Pons (tissue), 1 donor: Measurements from ENCODE around the gene RPS16.

Experiments
- DNase-seq: peaks from one replicate; pipeline ENCODE4 v3.0.0-alpha.2; 2016; ENCODE audit warnings: low spot score

Gene RPS16

GRCh38 chr19:39407410-39407659 lies 28.4 kb downstream of the RPS16 start:
- no peak for DNase-seq

DNA sequence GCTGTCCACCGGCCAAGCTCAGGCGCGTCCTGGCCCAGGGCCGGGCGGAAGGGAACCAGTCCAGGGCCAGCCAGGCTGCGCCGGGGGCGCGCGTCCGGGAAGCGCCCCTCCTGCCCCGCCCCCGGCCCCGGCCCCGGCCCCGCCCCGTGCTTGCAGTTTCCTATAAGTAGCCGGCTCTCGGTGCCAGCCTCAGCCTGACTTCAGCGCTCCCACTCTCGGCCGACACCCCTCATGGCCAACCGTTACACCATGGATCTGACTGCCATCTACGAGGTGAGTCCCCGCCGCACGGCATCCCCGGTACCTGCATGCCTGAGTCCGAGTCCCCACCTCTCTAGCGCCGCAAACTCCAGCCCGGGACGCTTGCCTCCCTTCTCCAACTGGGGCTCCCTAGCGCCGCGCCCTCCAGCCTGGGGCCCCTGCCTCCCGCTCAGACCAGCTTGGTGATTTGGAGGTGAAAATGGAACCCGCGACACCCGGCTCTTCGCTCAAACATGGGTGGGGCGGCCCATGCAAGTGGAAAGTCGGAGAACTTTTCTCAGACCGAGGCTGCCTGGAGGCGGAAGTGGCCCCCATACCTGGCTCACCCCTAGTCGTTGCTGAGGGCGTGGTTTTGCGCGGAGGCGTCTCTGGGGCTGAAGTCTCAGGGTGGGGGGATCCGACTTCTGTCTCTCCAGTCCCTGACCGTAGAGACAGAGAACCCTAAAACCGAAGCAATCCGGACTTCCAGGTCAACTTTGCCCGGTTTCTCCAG lies 28.9 kb downstream of the RPS16 start, which contains the start of gene ZFP36:
ZFP36 (plus strand) TSS at position 192 of the 754 bp plus-strand sequence; CDS start at position 250, 58 bp downstream.
- peak; percentile 59 for DNase-seq

DNA sequence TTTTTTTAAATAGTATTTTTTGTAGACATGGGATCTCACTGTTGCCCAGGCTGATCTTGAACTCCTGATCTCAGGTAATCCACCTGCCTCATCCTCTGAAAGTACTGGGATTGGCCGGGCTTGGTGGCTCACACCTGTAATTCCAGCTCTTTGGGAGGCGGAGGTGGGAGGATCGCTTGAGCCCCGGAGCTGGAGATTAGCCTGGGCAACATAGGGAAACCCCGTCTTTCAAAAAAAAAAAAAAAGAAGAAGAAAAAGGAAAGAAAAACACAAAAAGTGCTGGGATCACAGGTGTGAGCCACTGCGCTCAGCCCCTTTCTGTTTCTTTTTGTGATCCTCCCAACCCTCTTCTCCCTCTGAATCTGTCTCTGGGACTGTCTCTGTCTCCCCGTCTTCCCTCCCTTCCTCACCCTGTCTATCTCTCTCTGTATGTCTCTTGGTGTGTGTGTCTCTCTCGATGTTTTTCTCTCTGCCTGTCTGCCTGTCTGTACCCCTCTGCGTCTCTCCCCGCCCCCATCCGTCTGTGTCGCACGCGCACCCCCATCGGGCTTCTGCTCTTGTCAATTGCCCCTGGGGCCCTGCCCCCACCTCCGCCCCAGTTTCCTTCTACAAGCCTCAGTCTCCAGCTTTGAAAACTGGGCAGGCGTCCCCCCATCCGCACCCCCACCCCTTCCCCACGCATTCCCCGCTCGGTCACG lies 29.6 kb downstream of the RPS16 start:
- DNase-seq = peak; percentile 52

- DNase-seq = no peak
Observed at GRCh38 chr19:39405261-39405957, 30.3 kb downstream of the RPS16 start.

GRCh38 chr19:39403331-39404312 lies 32.1 kb downstream of the RPS16 start:
- DNase-seq = peak; percentile 70

- DNase-seq = peak; percentile 65
Observed at GRCh38 chr19:39402346-39403300, 33.1 kb downstream of the RPS16 start.

GRCh38 chr19:39401549-39402345 lies 34.0 kb downstream of the RPS16 start:
- DNase-seq = peak; percentile 50

GRCh38 chr19:39401070-39401548 lies 34.6 kb downstream of the RPS16 start:
- DNase-seq = no peak

DNA sequence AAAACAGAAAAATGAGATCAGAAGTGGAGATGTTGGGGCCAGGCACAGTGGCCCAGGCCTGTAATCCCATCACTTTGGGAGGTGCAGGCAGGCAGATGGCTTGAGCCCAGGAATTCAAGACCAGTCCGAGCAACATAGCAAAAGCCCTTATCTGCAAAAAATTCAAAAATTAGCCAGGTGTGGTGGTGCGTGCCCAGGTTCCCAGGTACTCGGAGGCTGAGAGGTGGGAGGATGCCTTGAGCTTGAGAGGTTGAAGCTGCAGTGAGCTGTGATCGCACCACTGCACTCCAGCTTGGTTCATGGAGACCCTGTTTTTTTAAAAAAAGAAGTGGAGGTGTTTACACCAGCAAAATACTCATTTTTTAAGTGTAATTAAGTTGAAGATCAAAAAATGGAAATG lies 35.7 kb downstream of the RPS16 start:
- no peak for DNase-seq

DNA sequence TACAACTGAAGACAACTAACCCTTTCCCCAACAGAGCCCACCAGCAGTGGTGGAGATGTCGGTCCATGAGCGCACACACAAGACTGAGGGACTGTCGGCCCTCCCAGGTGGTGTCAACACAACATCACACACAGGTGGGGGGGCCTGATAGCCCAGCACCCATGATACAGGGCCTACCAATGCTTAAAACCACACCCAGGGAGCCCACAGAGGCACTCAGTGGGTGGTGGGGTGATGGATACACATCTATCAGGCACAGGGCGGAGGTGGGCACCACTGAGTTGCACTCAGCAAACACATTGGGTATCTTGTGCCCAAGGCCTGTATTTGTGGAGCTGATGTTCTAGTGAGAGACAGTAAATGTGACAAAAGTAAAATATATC lies 36.1 kb downstream of the RPS16 start:
- no peak for DNase-seq

DNA sequence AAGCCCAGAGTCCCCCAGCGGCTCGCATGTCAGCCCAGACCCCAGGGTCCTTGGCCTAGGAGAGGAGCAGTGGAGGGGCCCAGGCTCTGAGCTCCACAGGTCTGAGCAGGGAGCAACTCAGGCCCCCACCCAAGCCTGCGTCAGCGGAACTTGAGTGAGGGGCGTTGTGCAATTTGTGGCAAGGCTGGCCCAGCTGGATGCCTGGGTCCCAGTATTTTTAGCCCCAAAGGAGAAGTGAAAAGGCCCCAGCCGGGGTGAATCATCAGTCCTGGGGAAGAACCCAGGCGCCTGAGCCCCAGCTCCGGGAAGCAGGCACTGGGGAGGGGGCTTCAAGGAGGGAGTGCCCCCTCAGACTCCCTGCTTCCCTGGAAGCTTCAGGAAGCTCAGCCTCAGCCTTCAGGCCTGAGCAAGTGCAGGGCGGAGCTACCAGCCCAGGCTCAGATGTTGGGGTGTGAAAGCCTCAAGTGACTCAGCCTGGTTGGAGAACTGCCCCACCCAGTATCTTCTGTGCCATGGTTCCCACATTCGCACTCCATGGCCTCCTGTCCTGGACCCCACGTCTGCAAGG lies 37.4 kb downstream of the RPS16 start:
- DNase-seq = peak; percentile 65

- peak; percentile 77 for DNase-seq
Observed at GRCh38 chr19:39397360-39398296, 38.1 kb downstream of the RPS16 start.

DNA sequence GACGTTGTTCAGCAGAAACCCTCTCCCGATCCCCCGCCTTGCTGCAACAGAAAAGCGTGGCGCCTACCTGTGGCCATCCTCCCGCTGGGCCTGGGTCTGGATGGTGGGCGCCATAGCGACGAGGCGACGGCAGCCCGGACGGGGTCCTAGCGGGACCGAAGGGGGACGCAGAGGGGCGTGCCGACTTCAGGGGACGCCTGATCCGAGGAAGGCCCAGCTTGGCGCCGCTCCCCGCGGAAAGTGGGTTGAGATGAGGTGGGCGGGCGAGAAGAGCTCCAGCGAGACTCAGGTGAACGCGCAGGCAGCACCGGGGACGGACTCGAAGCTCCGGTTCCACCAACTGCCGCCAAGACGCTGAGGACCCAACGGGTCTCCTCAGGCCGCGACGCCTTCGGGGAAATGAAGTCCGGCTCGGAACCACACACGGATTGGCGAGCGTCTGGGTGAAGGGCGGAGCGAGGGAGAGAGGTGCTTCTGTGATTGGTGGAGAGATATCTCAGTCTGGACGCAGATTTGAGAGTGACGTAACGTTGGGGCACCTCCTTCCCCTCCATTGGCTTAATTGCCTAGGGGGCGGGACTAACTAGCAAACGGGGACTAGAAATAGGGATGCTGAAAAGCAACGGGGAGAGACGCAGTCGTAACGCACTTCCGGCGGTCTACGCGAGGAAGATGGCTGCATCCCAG lies 44.9 kb downstream of the RPS16 start, which contains the start of the genes MED29 and PAF1:
MED29 (plus strand) TSS at position 628 of the 687 bp plus-strand sequence; CDS start at position 673, 45 bp downstream.
PAF1 (minus strand) TSS at position 356 of the 687 bp plus-strand sequence; CDS start at position 114, 242 bp downstream.
- peak; percentile 100 for DNase-seq

GRCh38 chr19:39390451-39390750 lies 45.3 kb downstream of the RPS16 start:
- DNase-seq = peak; percentile 60

- no peak for DNase-seq
Observed at GRCh38 chr19:39389631-39390414, 45.9 kb downstream of the RPS16 start.

DNA sequence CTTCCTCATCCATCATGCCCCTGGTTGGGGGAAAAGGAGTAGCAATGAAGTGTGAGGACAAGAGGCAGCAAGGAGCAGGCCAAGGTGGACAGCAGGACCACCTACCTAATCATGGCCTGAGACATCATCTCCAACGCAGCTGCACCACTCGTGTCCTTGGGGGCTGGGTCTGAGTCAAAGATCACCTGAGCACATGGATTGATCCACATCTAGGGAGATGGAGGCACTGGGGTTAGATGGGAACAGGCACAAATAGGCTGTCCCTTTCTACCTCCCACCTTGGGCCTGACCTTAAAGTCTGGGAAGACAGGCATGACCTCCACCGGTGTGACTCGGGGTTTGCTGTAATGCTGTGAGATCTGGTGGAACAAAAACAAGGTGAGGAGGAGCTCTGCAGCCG lies 47.1 kb downstream of the RPS16 start:
- DNase-seq = no peak

- no peak for DNase-seq
Observed at GRCh38 chr19:39386557-39386956, 49.2 kb downstream of the RPS16 start.
